B cell (primary cell): ENCODE data around the gene AP2M1.

ENCODE experiments used
- EZH2 ChIP-seq: IDR thresholded peaks from 2 replicates; pipeline ENCODE4 v1.6.1; 2012; ENCODE audit warnings: borderline replicate concordance, low read depth, mild to moderate bottlenecking, moderate library complexity, low read length; ENCODE audit not compliant: insufficient read depth, poor library complexity, severe bottlenecking
- TF ChIP-seq, protein P1 (sequence below): fragments of 200-600 bp; IDR thresholded peaks from one replicate; pipeline ENCODE4 v1.8.0; 2022; ENCODE audit warnings: antibody characterized with exemption, mild to moderate bottlenecking

DNA sequence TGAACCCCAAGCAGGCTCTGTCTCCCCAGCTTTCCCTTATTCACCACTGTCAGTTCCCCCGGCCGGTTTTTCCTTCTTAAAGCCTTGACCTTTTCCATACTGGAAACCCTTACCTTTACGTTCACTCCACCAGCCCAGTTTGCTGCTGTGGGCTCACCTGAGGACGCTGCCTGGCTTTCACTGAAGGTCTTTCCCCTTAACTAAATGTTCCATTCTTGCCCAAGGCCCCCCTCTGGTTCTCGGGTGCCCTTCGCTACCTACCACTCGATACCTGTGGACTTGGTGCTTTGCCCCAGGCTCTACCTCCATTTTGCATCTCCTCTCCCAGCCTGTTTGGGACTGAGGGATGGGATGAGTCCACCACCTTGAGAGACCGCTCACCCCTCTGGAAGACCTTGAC, 851 bp downstream of the AP2M1 start:
- TF ChIP-seq, protein P1, sequence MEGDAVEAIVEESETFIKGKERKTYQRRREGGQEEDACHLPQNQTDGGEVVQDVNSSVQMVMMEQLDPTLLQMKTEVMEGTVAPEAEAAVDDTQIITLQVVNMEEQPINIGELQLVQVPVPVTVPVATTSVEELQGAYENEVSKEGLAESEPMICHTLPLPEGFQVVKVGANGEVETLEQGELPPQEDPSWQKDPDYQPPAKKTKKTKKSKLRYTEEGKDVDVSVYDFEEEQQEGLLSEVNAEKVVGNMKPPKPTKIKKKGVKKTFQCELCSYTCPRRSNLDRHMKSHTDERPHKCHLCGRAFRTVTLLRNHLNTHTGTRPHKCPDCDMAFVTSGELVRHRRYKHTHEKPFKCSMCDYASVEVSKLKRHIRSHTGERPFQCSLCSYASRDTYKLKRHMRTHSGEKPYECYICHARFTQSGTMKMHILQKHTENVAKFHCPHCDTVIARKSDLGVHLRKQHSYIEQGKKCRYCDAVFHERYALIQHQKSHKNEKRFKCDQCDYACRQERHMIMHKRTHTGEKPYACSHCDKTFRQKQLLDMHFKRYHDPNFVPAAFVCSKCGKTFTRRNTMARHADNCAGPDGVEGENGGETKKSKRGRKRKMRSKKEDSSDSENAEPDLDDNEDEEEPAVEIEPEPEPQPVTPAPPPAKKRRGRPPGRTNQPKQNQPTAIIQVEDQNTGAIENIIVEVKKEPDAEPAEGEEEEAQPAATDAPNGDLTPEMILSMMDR = no peak
- TF ChIP-seq EZH2 = no peak
